ENCODE data around the gene TTC3.

DNA sequence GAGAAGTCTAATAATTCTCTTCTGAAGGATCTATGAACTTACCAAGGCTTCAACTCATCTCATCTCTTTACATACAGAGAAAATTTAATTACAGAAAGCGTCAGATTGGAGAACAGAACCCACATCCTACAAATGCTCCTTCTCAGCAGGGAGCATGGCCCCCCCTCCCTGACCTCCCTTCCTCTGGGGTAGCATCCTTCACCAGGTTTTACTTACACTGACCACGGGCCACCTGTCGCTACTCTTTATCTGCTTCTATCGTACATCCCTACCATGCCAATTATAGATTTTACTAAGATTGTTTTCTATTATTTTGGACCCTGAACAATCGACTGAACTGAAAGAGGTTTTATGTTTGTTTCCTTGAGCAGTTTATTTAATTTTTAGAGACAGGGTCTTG, 40.8 kb upstream of the TTC3 start:
- TF ChIP-seq CTCF (IDR thresholded peaks at IDR 0.05; ENCODE audit: insufficient read depth, low read length) (no peak), POLR2AphosphoS5 (IDR thresholded peaks at IDR 0.05; ENCODE audit: low read depth) (no peak), SPI1 (IDR thresholded peaks at IDR 0.05; ENCODE audit: borderline replicate concordance, low read depth) (no peak), GABPA (IDR thresholded peaks at IDR 0.05; ENCODE audit: low read depth) (no peak)
- TF ChIP-seq, protein P1, sequence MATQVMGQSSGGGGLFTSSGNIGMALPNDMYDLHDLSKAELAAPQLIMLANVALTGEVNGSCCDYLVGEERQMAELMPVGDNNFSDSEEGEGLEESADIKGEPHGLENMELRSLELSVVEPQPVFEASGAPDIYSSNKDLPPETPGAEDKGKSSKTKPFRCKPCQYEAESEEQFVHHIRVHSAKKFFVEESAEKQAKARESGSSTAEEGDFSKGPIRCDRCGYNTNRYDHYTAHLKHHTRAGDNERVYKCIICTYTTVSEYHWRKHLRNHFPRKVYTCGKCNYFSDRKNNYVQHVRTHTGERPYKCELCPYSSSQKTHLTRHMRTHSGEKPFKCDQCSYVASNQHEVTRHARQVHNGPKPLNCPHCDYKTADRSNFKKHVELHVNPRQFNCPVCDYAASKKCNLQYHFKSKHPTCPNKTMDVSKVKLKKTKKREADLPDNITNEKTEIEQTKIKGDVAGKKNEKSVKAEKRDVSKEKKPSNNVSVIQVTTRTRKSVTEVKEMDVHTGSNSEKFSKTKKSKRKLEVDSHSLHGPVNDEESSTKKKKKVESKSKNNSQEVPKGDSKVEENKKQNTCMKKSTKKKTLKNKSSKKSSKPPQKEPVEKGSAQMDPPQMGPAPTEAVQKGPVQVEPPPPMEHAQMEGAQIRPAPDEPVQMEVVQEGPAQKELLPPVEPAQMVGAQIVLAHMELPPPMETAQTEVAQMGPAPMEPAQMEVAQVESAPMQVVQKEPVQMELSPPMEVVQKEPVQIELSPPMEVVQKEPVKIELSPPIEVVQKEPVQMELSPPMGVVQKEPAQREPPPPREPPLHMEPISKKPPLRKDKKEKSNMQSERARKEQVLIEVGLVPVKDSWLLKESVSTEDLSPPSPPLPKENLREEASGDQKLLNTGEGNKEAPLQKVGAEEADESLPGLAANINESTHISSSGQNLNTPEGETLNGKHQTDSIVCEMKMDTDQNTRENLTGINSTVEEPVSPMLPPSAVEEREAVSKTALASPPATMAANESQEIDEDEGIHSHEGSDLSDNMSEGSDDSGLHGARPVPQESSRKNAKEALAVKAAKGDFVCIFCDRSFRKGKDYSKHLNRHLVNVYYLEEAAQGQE (IDR thresholded peaks at IDR 0.05; ENCODE audit: insufficient replicate concordance, low read depth): no peak

Data from HL-60 (cell line).